ENCODE results near the gene KAT7. TPM values are rescaled to one million over a fixed set of nuclear protein-coding genes. Genes with fewer than 3 reads are reported as not detected.

Gene KAT7
- total RNA-seq, 1 experiment from 2014 or later = 90.6 TPM

DNA sequence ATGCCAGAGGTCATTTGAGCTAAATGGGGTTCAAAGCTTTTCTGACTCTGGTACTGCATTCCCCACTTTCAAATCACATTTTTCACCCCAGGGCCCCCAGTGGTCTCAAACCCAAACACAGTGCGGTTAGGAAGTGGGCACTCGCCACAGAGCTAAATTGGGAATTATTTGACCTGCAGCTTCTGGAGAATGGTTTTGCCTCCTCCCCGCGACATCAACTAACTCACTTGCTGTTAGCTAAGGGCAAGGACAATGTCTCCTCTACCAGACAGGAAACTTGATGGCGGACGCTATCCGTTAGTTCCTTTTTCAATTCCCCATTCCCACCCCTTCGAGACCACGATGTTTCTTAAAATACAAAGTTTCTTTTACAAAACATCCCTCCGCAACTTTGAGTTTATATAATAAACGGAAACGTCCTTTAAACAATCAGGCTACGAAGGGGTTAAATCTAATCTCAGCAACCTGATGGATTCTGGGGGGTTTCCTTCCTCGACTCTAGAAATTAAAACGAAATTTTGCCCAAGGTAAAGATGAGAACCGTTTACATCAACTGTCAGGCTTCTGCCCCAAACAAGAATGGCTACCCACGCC is 500 bp upstream of the KAT7 start:
- H3K4me3 Mint-ChIP-seq (ENCODE audit: low read depth, unreplicated experiment) = peak overlapping the region; percentile 91
- TF ChIP-seq, protein P1, sequence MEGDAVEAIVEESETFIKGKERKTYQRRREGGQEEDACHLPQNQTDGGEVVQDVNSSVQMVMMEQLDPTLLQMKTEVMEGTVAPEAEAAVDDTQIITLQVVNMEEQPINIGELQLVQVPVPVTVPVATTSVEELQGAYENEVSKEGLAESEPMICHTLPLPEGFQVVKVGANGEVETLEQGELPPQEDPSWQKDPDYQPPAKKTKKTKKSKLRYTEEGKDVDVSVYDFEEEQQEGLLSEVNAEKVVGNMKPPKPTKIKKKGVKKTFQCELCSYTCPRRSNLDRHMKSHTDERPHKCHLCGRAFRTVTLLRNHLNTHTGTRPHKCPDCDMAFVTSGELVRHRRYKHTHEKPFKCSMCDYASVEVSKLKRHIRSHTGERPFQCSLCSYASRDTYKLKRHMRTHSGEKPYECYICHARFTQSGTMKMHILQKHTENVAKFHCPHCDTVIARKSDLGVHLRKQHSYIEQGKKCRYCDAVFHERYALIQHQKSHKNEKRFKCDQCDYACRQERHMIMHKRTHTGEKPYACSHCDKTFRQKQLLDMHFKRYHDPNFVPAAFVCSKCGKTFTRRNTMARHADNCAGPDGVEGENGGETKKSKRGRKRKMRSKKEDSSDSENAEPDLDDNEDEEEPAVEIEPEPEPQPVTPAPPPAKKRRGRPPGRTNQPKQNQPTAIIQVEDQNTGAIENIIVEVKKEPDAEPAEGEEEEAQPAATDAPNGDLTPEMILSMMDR (IDR thresholded peaks at IDR 0.05; ENCODE audit: unreplicated experiment) = no peak
- CTCF ChIA-PET = interaction anchor here (0.6 to 1.7 kb wide), 4 partner anchors 9 to 225 kb away, joined by 3 to 6 read pairs (median 3); partner anchors contain the start of gene FAM117A
- H3K27me3 Mint-ChIP-seq (ENCODE audit: unreplicated experiment) = peaks cover 24% of the 10 kb centered on the region
- H3K27ac Mint-ChIP-seq (ENCODE audit: unreplicated experiment) = peak overlapping the region; percentile 97
- DNase-seq = no peak
- peaks cover 25% of the 10 kb centered on the region for H3K4me1 Mint-ChIP-seq (ENCODE audit: low read depth, unreplicated experiment)
- peaks cover 58% of the 10 kb centered on the region for H3K36me3 Mint-ChIP-seq (ENCODE audit: insufficient read depth, unreplicated experiment)
- intact Hi-C loops (cut with micrococcal nuclease; ENCODE audit: unreplicated experiment) = no loop called here
- BruUV-seq (replicated peaks) = no TSS peak
- no peaks in the 10 kb centered on the region for H3K9me3 Mint-ChIP-seq (ENCODE audit: low read depth, unreplicated experiment)

DNA sequence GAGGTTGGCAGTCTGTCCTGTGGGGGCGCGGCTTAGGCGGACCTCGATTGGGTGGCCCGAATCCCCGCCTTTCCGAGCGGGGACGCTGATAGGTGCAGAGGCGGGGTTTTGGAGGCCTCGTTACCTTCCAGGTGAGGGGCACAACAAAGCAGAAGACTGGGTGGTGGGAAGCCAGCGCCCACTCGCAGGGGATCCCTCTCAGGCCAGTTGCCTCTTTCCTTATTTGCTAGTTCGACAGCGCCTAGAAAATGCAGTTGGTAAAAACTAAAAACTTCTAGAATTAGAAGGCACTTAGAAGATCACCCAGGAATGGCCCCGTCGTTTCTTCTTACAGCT is 730 bp downstream of the KAT7 start:
- TF ChIP-seq, protein P1 (IDR thresholded peaks at IDR 0.05; ENCODE audit: unreplicated experiment) = no peak
- CTCF ChIA-PET = interaction anchor here (0.5 to 1.4 kb wide), 2 partner anchors 112 to 207 kb away, joined by 3 to 4 read pairs; no protein-coding TSS in a partner anchor
- Mint-ChIP-seq H3K36me3 (ENCODE audit: insufficient read depth, unreplicated experiment) (peaks cover 71% of the 10 kb centered on the region), H3K4me3 (ENCODE audit: low read depth, unreplicated experiment) (peak overlapping the region; percentile 91), H3K4me1 (ENCODE audit: low read depth, unreplicated experiment) (peaks cover 25% of the 10 kb centered on the region), H3K9me3 (ENCODE audit: low read depth, unreplicated experiment) (no peaks in the 10 kb centered on the region), H3K27ac (ENCODE audit: unreplicated experiment) (peak overlapping the region; percentile 97), H3K27me3 (ENCODE audit: unreplicated experiment) (peaks cover 12% of the 10 kb centered on the region)
- BruUV-seq (replicated peaks) = no TSS peak
- intact Hi-C loops (cut with micrococcal nuclease; ENCODE audit: unreplicated experiment) = no loop called here
- DNase-seq = no peak

GRCh38 chr17:49793309-49793708 is 4.8 kb downstream of the KAT7 start:
- DNase-seq = no peak
- Mint-ChIP-seq H3K9me3 (ENCODE audit: low read depth, unreplicated experiment) (no peaks in the 10 kb centered on the region), H3K27ac (ENCODE audit: unreplicated experiment) (no peak overlapping the region), H3K4me1 (ENCODE audit: low read depth, unreplicated experiment) (peaks cover 14% of the 10 kb centered on the region), H3K36me3 (ENCODE audit: insufficient read depth, unreplicated experiment) (peaks cover 89% of the 10 kb centered on the region), H3K4me3 (ENCODE audit: low read depth, unreplicated experiment) (no peak overlapping the region), H3K27me3 (ENCODE audit: unreplicated experiment) (no peaks in the 10 kb centered on the region)
- TF ChIP-seq, protein P1 (IDR thresholded peaks at IDR 0.05; ENCODE audit: unreplicated experiment) = no peak
- CTCF ChIA-PET = interaction anchor here (0.6 to 0.7 kb wide), 4 partner anchors 15 to 120 kb away, joined by 3 to 6 read pairs (median 4); no protein-coding TSS in a partner anchor
- intact Hi-C loops (cut with micrococcal nuclease; ENCODE audit: unreplicated experiment) = no loop called here
- BruUV-seq (replicated peaks) = no TSS peak

DNA sequence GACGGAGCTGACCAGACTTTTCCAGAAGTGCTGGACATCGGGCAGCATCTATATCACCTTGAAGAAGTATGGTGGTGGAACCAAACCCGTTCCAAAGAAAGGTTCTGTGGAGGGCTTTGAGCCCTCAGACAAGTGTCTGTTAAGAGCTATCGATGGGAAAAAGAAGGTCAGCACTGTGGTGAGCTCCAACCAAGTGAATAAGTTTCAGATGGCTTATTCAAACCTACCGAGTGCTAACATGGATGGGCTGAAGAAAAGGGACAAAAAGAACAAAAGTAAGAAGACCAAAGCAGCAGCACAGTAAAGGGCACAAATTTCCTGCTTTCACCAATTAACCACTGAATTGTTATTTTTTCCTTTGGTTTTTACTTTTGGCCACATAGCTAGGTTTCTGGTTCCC is 6.9 kb downstream of the KAT7 start:
- TF ChIP-seq, protein P1 (IDR thresholded peaks at IDR 0.05; ENCODE audit: unreplicated experiment) = no peak
- Mint-ChIP-seq H3K4me3 (ENCODE audit: low read depth, unreplicated experiment) (no peak overlapping the region), H3K27me3 (ENCODE audit: unreplicated experiment) (no peaks in the 10 kb centered on the region), H3K4me1 (ENCODE audit: low read depth, unreplicated experiment) (peaks cover under 1% of the 10 kb centered on the region), H3K9me3 (ENCODE audit: low read depth, unreplicated experiment) (no peaks in the 10 kb centered on the region), H3K36me3 (ENCODE audit: insufficient read depth, unreplicated experiment) (peaks cover 87% of the 10 kb centered on the region), H3K27ac (ENCODE audit: unreplicated experiment) (no peak overlapping the region)
- CTCF ChIA-PET = interaction anchor here (0.8 kb wide), 1 partner anchor 61 kb away, joined by 3 read pairs; no protein-coding TSS in a partner anchor
- intact Hi-C loops (cut with micrococcal nuclease; ENCODE audit: unreplicated experiment) = no loop called here
- BruUV-seq (replicated peaks) = no TSS peak
- DNase-seq = no peak
